GM13977 (cell line): Measurements from ENCODE around the gene CUL1.

Experiments
- DNase-seq: peaks from one replicate; pipeline ENCODE4 v3.0.0; 2012; ENCODE audit warnings: low spot score
- in situ Hi-C: fragments of 300-500 bp; cut with MboI; formaldehyde crosslinking; loops from one replicate; pipeline ENCODE4 v1.12.0; 2022; ENCODE audit warnings: low sequenced_read_pairs, low pct_unique_long_range_greater_than_20kb, mixed read lengths, inconsistent platforms; ENCODE audit not compliant: unreplicated experiment
- TF ChIP-seq, protein P1 (sequence below): IDR thresholded peaks from 2 replicates; pipeline ENCODE4 v1.5.1; 2012; ENCODE audit warnings: mild to moderate bottlenecking, control low read depth; ENCODE audit not compliant: insufficient read depth; ENCODE audit errors: extremely low read depth, missing control alignments

Gene CUL1

DNA sequence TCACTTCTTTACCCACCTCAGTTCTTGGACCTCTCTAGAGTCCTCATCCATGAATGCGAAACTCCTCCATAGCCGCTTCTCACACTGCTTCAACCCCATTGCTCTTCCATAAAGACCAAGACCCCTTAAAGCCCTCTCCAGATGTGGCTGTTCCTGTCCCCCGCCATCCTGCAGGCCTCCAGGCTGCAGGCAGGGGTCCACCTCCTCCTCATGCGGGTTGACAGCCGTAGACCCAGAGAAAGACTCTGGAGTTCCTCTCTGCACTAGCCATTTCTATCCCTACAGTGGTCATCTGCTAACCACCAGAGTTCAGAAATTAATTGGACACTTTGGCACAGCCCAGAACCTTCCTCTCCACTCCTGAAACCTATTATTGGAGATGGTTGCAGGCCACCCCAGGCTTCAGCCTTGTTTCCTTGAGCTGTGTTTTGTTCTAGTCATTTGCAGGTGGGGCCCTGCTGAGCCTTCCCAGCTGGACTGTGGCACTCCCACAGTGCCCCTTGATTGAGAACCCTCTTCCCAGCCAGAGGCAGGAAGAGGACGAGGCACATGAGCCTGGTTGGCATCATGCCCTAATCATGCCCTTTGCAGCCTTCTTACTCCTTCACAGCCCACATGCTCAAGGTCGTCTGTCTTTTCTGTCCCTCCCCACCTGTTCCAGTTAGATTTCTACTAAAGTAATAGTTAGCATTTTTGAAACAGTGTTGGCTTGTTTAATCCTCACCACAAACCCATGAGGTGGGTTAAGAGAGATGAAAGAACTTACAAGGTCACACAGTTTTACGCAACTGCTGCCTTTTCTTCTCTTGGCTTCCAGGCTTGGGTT, 23.9 kb downstream of the CUL1 start:
- TF ChIP-seq, protein P1, sequence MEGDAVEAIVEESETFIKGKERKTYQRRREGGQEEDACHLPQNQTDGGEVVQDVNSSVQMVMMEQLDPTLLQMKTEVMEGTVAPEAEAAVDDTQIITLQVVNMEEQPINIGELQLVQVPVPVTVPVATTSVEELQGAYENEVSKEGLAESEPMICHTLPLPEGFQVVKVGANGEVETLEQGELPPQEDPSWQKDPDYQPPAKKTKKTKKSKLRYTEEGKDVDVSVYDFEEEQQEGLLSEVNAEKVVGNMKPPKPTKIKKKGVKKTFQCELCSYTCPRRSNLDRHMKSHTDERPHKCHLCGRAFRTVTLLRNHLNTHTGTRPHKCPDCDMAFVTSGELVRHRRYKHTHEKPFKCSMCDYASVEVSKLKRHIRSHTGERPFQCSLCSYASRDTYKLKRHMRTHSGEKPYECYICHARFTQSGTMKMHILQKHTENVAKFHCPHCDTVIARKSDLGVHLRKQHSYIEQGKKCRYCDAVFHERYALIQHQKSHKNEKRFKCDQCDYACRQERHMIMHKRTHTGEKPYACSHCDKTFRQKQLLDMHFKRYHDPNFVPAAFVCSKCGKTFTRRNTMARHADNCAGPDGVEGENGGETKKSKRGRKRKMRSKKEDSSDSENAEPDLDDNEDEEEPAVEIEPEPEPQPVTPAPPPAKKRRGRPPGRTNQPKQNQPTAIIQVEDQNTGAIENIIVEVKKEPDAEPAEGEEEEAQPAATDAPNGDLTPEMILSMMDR = no peak
- DNase-seq = no peak
- in situ Hi-C loops = no loop called here

DNA sequence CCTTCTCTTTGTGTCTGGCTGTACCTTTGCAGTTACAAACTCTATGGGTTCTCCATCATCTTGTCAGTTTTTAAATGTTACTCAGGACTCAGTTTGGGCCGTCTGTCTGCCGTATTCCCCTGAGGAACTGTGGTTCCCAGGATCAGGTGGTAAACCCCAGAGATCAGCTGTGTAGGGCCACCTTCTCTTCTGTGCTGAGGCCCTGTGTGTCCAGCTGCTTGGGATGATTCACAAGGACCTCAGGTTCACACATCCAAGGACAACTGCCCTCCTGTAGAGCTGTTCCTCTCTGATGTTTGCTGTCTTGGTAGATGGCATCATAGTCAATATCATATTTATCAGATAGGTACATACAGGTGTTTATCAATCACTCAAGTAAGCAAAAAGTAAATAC, 24.5 kb downstream of the CUL1 start:
- in situ Hi-C loops = no loop called here
- no peak for DNase-seq
- TF ChIP-seq, protein P1 = no peak

DNA sequence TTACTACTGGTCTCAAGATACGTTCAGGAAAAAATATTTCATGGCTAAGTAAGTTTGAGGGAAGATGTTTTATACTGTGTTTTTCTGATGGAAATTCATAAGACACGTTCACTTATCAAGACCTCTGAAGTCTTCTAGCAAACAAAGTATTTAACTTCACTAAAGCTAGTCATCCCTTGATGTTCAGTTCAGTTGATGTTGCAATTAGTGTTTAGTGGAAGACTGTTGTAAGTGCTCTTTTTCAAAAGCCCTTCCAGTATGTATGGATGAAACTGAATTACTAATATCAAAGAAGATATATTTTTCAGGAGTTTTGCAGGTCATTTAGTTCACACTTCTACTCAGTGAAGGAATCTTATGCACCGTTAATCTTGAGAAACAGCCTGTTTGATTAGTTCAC, 25.1 kb downstream of the CUL1 start:
- in situ Hi-C loops = no loop called here
- no peak for DNase-seq
- TF ChIP-seq, protein P1 = no peak

DNA sequence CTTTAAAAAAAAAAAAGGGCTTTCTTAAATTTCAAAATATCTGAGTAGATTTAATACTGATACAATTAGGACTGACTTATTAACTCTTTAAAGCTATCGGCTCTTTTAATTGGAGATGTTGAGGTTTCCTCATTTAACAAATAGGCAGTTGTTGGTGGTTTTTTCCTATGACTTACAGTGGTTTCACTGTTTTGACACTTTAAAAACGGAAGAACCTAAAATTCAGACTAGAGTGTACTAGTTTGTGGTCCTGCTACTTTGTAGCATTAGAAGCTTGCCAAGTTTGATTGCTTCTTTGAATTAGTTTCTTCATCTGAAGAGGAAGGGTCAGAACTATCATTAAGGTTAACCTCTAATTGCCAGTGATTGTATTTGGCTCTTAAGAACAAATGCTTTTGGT, 27.7 kb downstream of the CUL1 start:
- TF ChIP-seq, protein P1 = no peak
- in situ Hi-C loops = no loop called here
- DNase-seq = no peak

DNA sequence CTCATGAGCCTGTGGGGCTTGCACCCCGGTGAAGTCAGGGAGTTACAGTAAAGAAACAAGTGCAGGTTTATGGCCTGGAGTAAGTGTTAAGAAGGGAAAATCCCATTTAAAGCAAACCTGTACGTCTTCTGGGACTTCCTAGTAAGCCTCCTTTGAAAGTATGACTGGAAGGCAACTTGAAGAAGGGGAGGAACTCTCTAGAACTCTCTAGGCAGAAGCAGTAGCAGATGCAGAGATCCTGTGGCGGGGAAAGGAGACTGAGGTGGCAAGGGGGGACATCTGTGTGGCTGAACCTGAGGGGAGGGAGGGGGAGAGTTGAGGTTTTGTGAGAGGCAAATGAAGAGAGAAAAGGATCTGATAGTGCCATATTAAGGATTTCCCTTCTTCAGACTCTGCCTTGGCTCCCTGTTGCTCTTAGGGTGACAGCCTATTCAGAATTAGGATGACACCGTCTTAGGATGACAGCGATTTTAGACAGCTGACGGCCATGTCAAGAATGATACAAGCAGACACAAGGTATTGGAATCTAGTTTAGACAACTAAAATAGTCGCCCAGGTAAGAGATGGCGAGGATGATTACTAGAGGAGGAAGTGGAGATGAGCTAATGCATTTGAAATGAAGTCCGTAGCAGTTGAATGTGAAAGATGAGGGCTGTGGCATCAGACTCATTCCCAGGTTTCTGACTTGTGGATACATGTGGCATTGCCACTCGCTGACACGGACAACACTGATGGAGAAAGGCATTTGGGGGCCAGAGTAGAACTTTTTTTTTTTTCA, 29.0 kb downstream of the CUL1 start:
- TF ChIP-seq, protein P1 = no peak
- DNase-seq = peak; percentile 23

DNA sequence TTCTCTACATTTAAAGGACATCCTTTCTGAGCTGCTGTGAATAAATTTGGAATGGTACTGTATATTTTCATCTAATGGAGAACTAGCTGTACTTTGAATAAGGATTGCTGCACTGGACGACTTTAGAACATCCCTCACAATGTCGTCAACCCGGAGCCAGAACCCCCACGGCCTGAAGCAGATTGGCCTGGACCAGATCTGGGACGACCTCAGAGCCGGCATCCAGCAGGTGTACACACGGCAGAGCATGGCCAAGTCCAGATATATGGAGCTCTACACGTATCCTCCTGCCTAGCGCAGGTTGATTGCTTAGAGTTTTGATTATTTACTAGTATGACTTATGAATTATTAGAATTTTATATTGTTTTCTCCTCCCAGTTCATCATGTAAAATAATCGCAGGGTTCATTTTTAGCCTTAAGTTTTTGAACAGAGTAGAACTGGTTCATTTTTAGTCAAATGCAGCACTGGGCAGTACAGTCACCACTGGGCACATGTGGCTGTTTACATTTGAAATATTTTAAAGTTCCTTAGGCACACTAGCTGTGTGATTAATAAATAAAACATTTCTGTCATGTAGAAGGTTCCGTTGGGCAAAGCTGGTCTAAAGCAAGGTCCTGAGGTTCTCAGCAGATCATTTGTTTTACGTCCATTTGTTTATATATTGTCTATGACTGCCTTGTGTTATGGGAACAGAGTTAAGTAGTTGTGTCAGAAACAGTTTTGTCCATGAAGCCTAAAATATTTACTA, 31.5 kb downstream of the CUL1 start:
- DNase-seq = no peak
- TF ChIP-seq, protein P1 = no peak
- in situ Hi-C loops = no loop called here

More for the DNA sequence above, 29.0 kb downstream of the CUL1 start:
- in situ Hi-C loops = no loop called here
